ENCODE data around the gene B4GALNT1.

B4GALNT1 gene

DNA sequence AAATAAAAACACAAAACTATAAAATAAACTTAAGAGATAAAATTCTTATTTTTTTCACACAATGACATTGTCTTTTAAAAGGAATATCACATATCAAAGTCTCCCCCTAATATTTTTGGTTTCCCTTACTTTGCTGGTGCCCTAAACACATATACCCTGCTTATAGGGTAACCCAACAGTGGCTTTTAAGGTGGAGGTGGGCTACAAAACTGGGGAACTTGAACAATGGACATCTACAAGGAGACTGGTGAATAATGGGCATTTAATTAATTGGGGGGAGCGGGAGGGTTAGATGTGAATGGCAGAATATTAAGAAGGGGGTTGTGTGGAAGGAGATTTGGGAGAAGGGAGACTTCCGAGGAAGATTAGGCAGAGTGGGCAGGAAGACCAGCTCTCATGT lies 9.6 kb downstream of the B4GALNT1 start:
- H3K4me3 ChIP-seq (ENCODE audit: low read length in 2 of 2) = no peak overlapping the region
- peaks cover 1 to 13% of the 10 kb centered on the region in 2 donors for H3K4me1 ChIP-seq (ENCODE audit: control insufficient read depth in 2 of 2, insufficient read depth in 1 of 2, low read depth in 1 of 2, low read length in 2 of 2)
- no peak overlapping the region for H4K8ac ChIP-seq (ENCODE audit: low read depth, low read length)
- H3K23ac ChIP-seq (ENCODE audit: low read depth, low read length, poor library complexity) = no peak overlapping the region
- H2AFZ ChIP-seq (ENCODE audit: low read length) = no peak overlapping the region
- H2BK120ac ChIP-seq (ENCODE audit: low read depth, low read length) = no peak overlapping the region
- H3K9me3 ChIP-seq (replicated peaks in 1 of 2; ENCODE audit: control insufficient read depth in 2 of 2, insufficient read depth in 1 of 2, low read depth in 1 of 2, low read length in 2 of 2) = no peaks in the 10 kb centered on the region
- H3K9ac ChIP-seq (ENCODE audit: low read depth, low read length, poor library complexity) = no peak overlapping the region
- no peak overlapping the region for H3K4ac ChIP-seq (ENCODE audit: low read length)
- H2BK5ac ChIP-seq (ENCODE audit: low read length) = no peak overlapping the region
- no peak overlapping the region for H3K27ac ChIP-seq (replicated peaks; ENCODE audit: low read length)
- H2AK5ac ChIP-seq (ENCODE audit: low read depth, low read length) = no peak overlapping the region
- H3K18ac ChIP-seq (ENCODE audit: low read length) = no peak overlapping the region
- H4K91ac ChIP-seq (ENCODE audit: low read depth, low read length, poor library complexity) = no peak overlapping the region
- H2BK12ac ChIP-seq (ENCODE audit: low read length) = no peak overlapping the region
- no peak for DNase-seq (ENCODE audit: low spot score)
- H3K14ac ChIP-seq (ENCODE audit: low read length) = no peak overlapping the region
- WGBS, 2 donors (ENCODE audit: extremely low coverage in 2 of 2, insufficient read length in 2 of 2, insufficient replicate concordance in 1 of 2) = 100% methylated on average over 2 of the region's 2 CpGs; no CpG with 5 or more reads in 1 of the 2 donors
- H3K27me3 ChIP-seq (ENCODE audit: control insufficient read depth in 3 of 3, insufficient read depth in 3 of 3, low read depth in 1 of 3, low read length in 3 of 3) = peaks cover 0 to 97% (median 51%) of the 10 kb centered on the region in 3 experiments
- peaks cover 1% of the 10 kb centered on the region for H3K79me1 ChIP-seq (ENCODE audit: low read depth, low read length)
- no peak overlapping the region for H2BK15ac ChIP-seq (ENCODE audit: low read length)
- peaks cover 0 to 38% of the 10 kb centered on the region in 2 donors for H3K36me3 ChIP-seq (replicated peaks in 1 of 2; ENCODE audit: control insufficient read depth in 2 of 2, insufficient read depth in 2 of 2, low read length in 2 of 2)
- H3K4me2 ChIP-seq (ENCODE audit: insufficient read depth, low read length, poor library complexity, severe bottlenecking) = no peak overlapping the region

DNA sequence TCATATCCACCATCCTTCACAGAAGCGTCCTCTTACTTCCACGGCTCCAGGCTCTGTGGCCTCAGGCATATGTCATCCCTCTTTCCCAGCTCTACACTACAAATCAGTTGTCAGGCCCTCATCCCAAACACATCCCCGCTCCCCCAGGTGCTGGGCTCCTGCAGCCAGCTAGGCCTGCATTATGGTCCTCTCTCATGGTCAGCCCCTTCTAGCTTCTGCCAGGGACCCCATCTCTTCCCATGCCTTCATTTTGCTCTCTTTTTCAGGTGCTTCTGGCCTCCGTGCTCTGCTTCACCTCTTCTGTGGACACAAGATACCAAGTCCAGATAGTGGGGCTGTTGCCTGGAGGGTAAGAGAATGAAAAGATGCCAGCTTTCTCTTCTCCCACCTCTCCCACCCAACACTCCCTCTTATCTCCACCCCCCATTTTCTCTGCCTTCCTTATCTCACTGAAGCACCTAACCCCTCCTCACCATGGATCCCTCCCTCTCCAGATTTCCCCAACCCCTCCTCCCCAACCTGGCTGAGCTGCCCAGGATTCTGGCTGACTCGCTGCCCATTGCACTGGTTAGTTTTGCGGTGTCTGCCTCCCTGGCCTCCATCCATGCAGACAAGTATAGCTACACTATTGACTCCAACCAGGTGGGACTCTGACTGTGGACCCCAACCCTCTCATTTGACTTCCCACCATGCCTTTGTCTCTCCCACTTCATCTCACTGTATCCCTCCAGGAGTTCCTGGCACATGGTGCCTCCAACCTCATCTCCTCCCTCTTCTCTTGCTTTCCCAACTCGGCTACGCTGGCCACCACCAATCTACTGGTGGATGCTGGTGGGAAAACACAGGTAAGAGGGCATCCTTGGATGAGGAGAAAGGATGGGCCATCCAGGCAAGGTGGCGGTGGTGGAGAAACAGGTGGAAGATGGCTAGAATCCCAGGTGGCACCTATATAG lies 10.4 kb downstream of the B4GALNT1 start:
- peaks cover 0 to 35% of the 10 kb centered on the region in 2 donors for H3K36me3 ChIP-seq (replicated peaks in 1 of 2; ENCODE audit: control insufficient read depth in 2 of 2, insufficient read depth in 2 of 2, low read length in 2 of 2)
- H3K9me3 ChIP-seq (replicated peaks in 1 of 2; ENCODE audit: control insufficient read depth in 2 of 2, insufficient read depth in 1 of 2, low read depth in 1 of 2, low read length in 2 of 2) = no peaks in the 10 kb centered on the region
- no peak overlapping the region for H3K4me2 ChIP-seq (ENCODE audit: insufficient read depth, low read length, poor library complexity, severe bottlenecking)
- no CpG with 5 or more reads among the region's 9 CpGs for WGBS, 2 donors (ENCODE audit: extremely low coverage in 2 of 2, insufficient read length in 2 of 2, insufficient replicate concordance in 1 of 2)
- H2AFZ ChIP-seq (ENCODE audit: low read length) = no peak overlapping the region
- no peak overlapping the region for H3K23ac ChIP-seq (ENCODE audit: low read depth, low read length, poor library complexity)
- H3K9ac ChIP-seq (ENCODE audit: low read depth, low read length, poor library complexity) = no peak overlapping the region
- no peak overlapping the region for H3K4ac ChIP-seq (ENCODE audit: low read length)
- peaks cover 1% of the 10 kb centered on the region for H3K79me1 ChIP-seq (ENCODE audit: low read depth, low read length)
- DNase-seq (ENCODE audit: low spot score) = no peak
- H2BK120ac ChIP-seq (ENCODE audit: low read depth, low read length) = no peak overlapping the region
- H3K18ac ChIP-seq (ENCODE audit: low read length) = no peak overlapping the region
- no peak overlapping the region for H3K27ac ChIP-seq (replicated peaks; ENCODE audit: low read length)
- H3K27me3 ChIP-seq (ENCODE audit: control insufficient read depth in 3 of 3, insufficient read depth in 3 of 3, low read depth in 1 of 3, low read length in 3 of 3) = peaks cover 0 to 96% (median 44%) of the 10 kb centered on the region in 3 experiments
- no peak overlapping the region for H2BK5ac ChIP-seq (ENCODE audit: low read length)
- H2AK5ac ChIP-seq (ENCODE audit: low read depth, low read length) = no peak overlapping the region
- H3K4me1 ChIP-seq (ENCODE audit: control insufficient read depth in 2 of 2, insufficient read depth in 1 of 2, low read depth in 1 of 2, low read length in 2 of 2) = peaks cover 1 to 7% of the 10 kb centered on the region in 2 donors
- no peak overlapping the region for H3K14ac ChIP-seq (ENCODE audit: low read length)
- no peak overlapping the region for H4K91ac ChIP-seq (ENCODE audit: low read depth, low read length, poor library complexity)
- no peak overlapping the region for H2BK15ac ChIP-seq (ENCODE audit: low read length)
- H3K4me3 ChIP-seq (ENCODE audit: low read length in 2 of 2) = peak overlapping the region in 1 of 2 donors; percentile 26
- no peak overlapping the region for H4K8ac ChIP-seq (ENCODE audit: low read depth, low read length)
- H2BK12ac ChIP-seq (ENCODE audit: low read length) = no peak overlapping the region

DNA sequence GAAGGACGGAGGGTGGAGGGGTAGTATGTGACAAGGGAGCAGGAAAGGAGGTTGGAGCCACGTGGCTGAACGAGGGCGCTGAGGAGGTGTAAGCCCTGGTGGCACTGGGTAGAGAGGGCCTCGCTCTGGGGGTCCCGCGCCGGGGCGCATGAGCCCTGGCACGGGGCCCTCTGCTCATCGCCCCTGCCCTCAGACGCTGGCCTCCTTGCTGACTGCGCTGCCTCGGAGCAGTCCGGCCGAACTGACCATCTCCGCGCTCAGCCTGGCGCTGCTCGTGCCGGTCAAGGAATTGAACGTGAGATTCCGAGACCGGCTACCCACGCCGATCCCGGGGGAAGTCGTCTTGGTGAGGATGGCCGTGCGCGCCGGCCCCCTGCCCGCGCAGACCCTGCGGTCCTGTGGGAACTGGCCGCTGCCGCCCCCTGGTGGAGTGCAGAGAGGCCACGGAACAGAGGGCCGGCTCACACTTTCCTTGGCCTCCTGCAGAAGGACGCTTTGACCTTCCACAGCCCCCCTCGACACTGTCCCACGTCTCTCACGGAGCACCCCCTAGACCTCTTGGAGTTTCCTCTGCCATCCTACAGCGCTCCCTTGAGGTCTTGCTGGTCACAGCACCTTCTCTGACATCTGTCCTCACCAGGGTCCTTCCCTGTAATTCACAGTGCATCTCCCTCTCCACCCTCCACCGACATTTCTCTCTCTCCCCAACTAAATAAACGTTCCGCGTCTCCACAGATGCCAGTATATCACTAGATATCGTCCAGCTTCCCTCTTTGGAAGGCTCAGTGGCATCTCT lies 11.3 kb downstream of the B4GALNT1 start:
- no peak overlapping the region for H2BK15ac ChIP-seq (ENCODE audit: low read length)
- no peak overlapping the region for H2BK120ac ChIP-seq (ENCODE audit: low read depth, low read length)
- no peak overlapping the region for H2BK12ac ChIP-seq (ENCODE audit: low read length)
- H4K91ac ChIP-seq (ENCODE audit: low read depth, low read length, poor library complexity) = no peak overlapping the region
- no peak for DNase-seq (ENCODE audit: low spot score)
- no peak overlapping the region for H3K4ac ChIP-seq (ENCODE audit: low read length)
- H3K27me3 ChIP-seq (ENCODE audit: control insufficient read depth in 3 of 3, insufficient read depth in 3 of 3, low read depth in 1 of 3, low read length in 3 of 3) = peaks cover 0 to 88% (median 39%) of the 10 kb centered on the region in 3 experiments
- H2AFZ ChIP-seq (ENCODE audit: low read length) = peak overlapping the region; percentile 88
- no peak overlapping the region for H4K8ac ChIP-seq (ENCODE audit: low read depth, low read length)
- WGBS, 2 donors (ENCODE audit: extremely low coverage in 2 of 2, insufficient read length in 2 of 2, insufficient replicate concordance in 1 of 2) = no CpG with 5 or more reads among the region's 49 CpGs
- peak overlapping the region; percentile 90 for H3K18ac ChIP-seq (ENCODE audit: low read length)
- H3K4me3 ChIP-seq (ENCODE audit: low read length in 2 of 2) = peak overlapping the region in 1 of 2 donors; percentile 68
- H3K4me2 ChIP-seq (ENCODE audit: insufficient read depth, low read length, poor library complexity, severe bottlenecking) = peak overlapping the region; percentile 67
- peaks cover 0 to 35% of the 10 kb centered on the region in 2 donors for H3K36me3 ChIP-seq (replicated peaks in 1 of 2; ENCODE audit: control insufficient read depth in 2 of 2, insufficient read depth in 2 of 2, low read length in 2 of 2)
- peak overlapping the region; percentile 56 for H2BK5ac ChIP-seq (ENCODE audit: low read length)
- peak overlapping the region; percentile 92 for H3K9ac ChIP-seq (ENCODE audit: low read depth, low read length, poor library complexity)
- peaks cover 1 to 6% of the 10 kb centered on the region in 2 donors for H3K4me1 ChIP-seq (ENCODE audit: control insufficient read depth in 2 of 2, insufficient read depth in 1 of 2, low read depth in 1 of 2, low read length in 2 of 2)
- H3K9me3 ChIP-seq (replicated peaks in 1 of 2; ENCODE audit: control insufficient read depth in 2 of 2, insufficient read depth in 1 of 2, low read depth in 1 of 2, low read length in 2 of 2) = no peaks in the 10 kb centered on the region
- H2AK5ac ChIP-seq (ENCODE audit: low read depth, low read length) = peak overlapping the region; percentile 78
- peaks cover 1% of the 10 kb centered on the region for H3K79me1 ChIP-seq (ENCODE audit: low read depth, low read length)
- no peak overlapping the region for H3K27ac ChIP-seq (replicated peaks; ENCODE audit: low read length)
- peak overlapping the region; percentile 83 for H3K23ac ChIP-seq (ENCODE audit: low read depth, low read length, poor library complexity)
- H3K14ac ChIP-seq (ENCODE audit: low read length) = peak overlapping the region; percentile 33

All from neuronal stem cell (in vitro differentiated cells).